Endodermal cell (in vitro differentiated cells): ENCODE results near the gene ODAD3. TPM values are rescaled to one million over a fixed set of nuclear protein-coding genes. Genes with fewer than 3 reads are reported as not detected.
"Not testable (repeated sequence)": the region's sequence is repeated elsewhere in the genome, so short reads cannot be mapped to it uniquely, and the experiment has no call there.

ENCODE experiments used
- DNase-seq: peaks from one replicate; pipeline ENCODE4 v3.0.0-alpha.2; 2017
- H3K27ac ChIP-seq: 2 replicates; pipeline ENCODE4 v1.5.1; 2013; ENCODE audit warnings: mild to moderate bottlenecking, low read depth, low read length, moderate library complexity
- H3K27me3 ChIP-seq: 2 replicates; pipeline ENCODE4 v1.6.1; 2013; ENCODE audit warnings: mild to moderate bottlenecking, low read length, moderate library complexity; ENCODE audit not compliant: insufficient read depth, control insufficient read depth, poor library complexity, severe bottlenecking
- H3K36me3 ChIP-seq: 2 replicates; pipeline ENCODE4 v1.7.0; 2013; ENCODE audit warnings: mild to moderate bottlenecking, low read length, moderate library complexity; ENCODE audit not compliant: control insufficient read depth, insufficient read depth
- H3K4me1 ChIP-seq: one replicate; pipeline ENCODE4 v1.7.0; 2013; ENCODE audit warnings: low read length; ENCODE audit not compliant: control insufficient read depth, insufficient read depth
- H3K4me3 ChIP-seq: 2 replicates; pipeline ENCODE4 v1.5.1; 2013; ENCODE audit warnings: mild to moderate bottlenecking, low read length, moderate library complexity
- H3K9ac ChIP-seq: 2 replicates; pipeline ENCODE4 v1.6.1; 2013; ENCODE audit warnings: mild to moderate bottlenecking, low read length, moderate library complexity; ENCODE audit not compliant: poor library complexity, severe bottlenecking; ENCODE audit errors: extremely low read depth
- H3K9me3 ChIP-seq: 2 replicates; pipeline ENCODE4 v1.6.1; 2013; ENCODE audit warnings: mild to moderate bottlenecking, low read length, moderate library complexity; ENCODE audit not compliant: control insufficient read depth
- H3K27ac Mint-ChIP-seq: 2 replicates; pipeline ENCODE4 v1.8.0; 2020; ENCODE audit warnings: mixed read lengths
- H3K27me3 Mint-ChIP-seq: 2 replicates; pipeline ENCODE4 v1.8.0; 2021; ENCODE audit warnings: mild to moderate bottlenecking, mixed read lengths; ENCODE audit not compliant: insufficient read depth
- H3K36me3 Mint-ChIP-seq: 2 replicates; pipeline ENCODE4 v1.8.0; 2020; ENCODE audit warnings: low read depth, mixed read lengths
- H3K4me1 Mint-ChIP-seq: 2 replicates; pipeline ENCODE4 v1.8.0; 2020; ENCODE audit warnings: mixed read lengths
- H3K4me3 Mint-ChIP-seq: 2 replicates; pipeline ENCODE4 v1.8.0; 2020; ENCODE audit warnings: mild to moderate bottlenecking, moderate library complexity, mixed read lengths
- H3K9me3 Mint-ChIP-seq: 2 replicates; pipeline ENCODE4 v1.8.0; 2020; ENCODE audit warnings: mild to moderate bottlenecking, mixed read lengths
- WGBS, 2 experiments: methylation state at CpG; one replicate each; pipeline versions ENCODE4 v1.1.5 to v1.1.7; 2013; ENCODE audit warnings: missing lambda C conversion rate in 2 of 2, mixed read lengths in 1 of 2; ENCODE audit not compliant: insufficient coverage in 1 of 2, insufficient read length in 1 of 2; 5-methylcytosine and 5-hydroxymethylcytosine counted together
- total RNA-seq, 2 donors: library from RNA; stranded (reverse); fragmentation: NEBNext Ultra II Directional in 1 of 2; extraction: Animal tissue kit (Norgen Biotek cat#: 25700) in 1 of 2; gene quantifications; 2 replicates in 1 of 2; 3 replicates in 1 of 2; pipeline ENCODE4 v1.2.1, GENCODE V29; 2021
- TF ChIP-seq, protein P1 (sequence below): fragments of 200-600 bp; sonication (generic); conservative IDR thresholded peaks from 2 replicates; pipeline ENCODE4 v1.5.0; 2021; ENCODE audit warnings: antibody characterized with exemption, mild to moderate bottlenecking

The ODAD3 gene
- total RNA-seq, 2 donors from 2014 or later, result 0.88 to 2.4 TPM

DNA sequence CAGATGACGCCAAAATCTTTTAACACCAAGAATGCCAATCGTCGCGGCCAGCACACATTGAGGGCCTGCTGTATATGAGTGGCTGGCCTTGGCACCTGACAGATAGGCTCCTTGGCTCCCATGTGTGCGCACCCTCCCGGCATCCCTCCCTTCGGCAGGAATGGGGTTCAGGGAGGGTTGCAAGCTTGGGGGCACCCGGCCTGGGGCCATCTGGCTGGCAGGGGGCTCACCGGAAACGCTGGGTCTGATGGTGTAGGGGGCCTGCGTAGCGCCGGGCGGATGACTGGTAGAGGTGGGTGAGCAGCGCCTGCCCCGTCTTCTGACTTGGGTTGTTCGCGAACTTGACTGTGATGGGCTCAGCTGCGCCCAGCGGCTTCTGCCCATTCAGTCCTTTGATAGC lies 22.9 kb upstream of the ODAD3 start:
- H3K9ac ChIP-seq, result no peak overlapping the region
- no peaks in the 10 kb centered on the region for H3K27me3 Mint-ChIP-seq
- H3K4me1 Mint-ChIP-seq, result no peaks in the 10 kb centered on the region
- no peaks in the 10 kb centered on the region for H3K4me1 ChIP-seq
- no peak overlapping the region for H3K4me3 ChIP-seq
- no peaks in the 10 kb centered on the region for H3K36me3 ChIP-seq
- TF ChIP-seq, protein P1, sequence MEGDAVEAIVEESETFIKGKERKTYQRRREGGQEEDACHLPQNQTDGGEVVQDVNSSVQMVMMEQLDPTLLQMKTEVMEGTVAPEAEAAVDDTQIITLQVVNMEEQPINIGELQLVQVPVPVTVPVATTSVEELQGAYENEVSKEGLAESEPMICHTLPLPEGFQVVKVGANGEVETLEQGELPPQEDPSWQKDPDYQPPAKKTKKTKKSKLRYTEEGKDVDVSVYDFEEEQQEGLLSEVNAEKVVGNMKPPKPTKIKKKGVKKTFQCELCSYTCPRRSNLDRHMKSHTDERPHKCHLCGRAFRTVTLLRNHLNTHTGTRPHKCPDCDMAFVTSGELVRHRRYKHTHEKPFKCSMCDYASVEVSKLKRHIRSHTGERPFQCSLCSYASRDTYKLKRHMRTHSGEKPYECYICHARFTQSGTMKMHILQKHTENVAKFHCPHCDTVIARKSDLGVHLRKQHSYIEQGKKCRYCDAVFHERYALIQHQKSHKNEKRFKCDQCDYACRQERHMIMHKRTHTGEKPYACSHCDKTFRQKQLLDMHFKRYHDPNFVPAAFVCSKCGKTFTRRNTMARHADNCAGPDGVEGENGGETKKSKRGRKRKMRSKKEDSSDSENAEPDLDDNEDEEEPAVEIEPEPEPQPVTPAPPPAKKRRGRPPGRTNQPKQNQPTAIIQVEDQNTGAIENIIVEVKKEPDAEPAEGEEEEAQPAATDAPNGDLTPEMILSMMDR, result no peak
- 93 to 96% methylated on average over 13 to 20 of the region's 20 CpGs for WGBS, 2 experiments
- H3K9me3 Mint-ChIP-seq, result no peaks in the 10 kb centered on the region
- no peak overlapping the region for H3K27ac ChIP-seq
- H3K9me3 ChIP-seq, result no peaks in the 10 kb centered on the region
- no peak overlapping the region for H3K27ac Mint-ChIP-seq
- no peaks in the 10 kb centered on the region for H3K36me3 Mint-ChIP-seq
- DNase-seq, result no peak
- H3K27me3 ChIP-seq, result no peaks in the 10 kb centered on the region
- no peak overlapping the region for H3K4me3 Mint-ChIP-seq

DNA sequence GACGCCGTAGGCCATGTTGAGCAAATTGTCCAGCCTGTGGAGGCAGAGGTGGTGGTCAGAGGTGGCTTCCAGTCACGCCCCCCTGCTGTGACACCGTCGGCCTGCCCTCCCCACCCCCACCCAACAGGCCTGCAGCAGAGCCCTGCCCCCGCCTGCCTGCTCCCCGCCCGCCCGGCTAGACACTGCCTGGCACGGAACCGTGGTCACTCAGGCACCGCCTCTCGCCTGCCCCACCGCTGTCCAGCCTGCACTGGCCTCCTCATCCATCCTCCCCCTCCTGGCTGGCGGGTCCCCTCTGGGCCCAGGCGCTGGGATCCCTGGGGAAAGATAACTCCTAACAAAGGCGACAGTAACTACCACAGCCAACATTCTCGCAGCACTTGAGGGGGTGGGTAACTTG lies 22.2 kb upstream of the ODAD3 start:
- Histone ChIP-seq H3K36me3 (no peaks in the 10 kb centered on the region), H3K9me3 (no peaks in the 10 kb centered on the region), H3K27ac (no peak overlapping the region), H3K9ac (no peak overlapping the region), H3K4me3 (no peak overlapping the region), H3K27me3 (no peaks in the 10 kb centered on the region), H3K4me1 (no peaks in the 10 kb centered on the region)
- no peak overlapping the region for H3K4me3 Mint-ChIP-seq
- TF ChIP-seq, protein P1, result no peak
- peaks cover 4% of the 10 kb centered on the region for H3K4me1 Mint-ChIP-seq
- H3K36me3 Mint-ChIP-seq, result no peaks in the 10 kb centered on the region
- no peaks in the 10 kb centered on the region for H3K9me3 Mint-ChIP-seq
- 55 to 70% methylated on average over 6 to 18 of the region's 18 CpGs for WGBS, 2 experiments
- no peak overlapping the region for H3K27ac Mint-ChIP-seq
- no peaks in the 10 kb centered on the region for H3K27me3 Mint-ChIP-seq
- DNase-seq, result peak; percentile 60

DNA sequence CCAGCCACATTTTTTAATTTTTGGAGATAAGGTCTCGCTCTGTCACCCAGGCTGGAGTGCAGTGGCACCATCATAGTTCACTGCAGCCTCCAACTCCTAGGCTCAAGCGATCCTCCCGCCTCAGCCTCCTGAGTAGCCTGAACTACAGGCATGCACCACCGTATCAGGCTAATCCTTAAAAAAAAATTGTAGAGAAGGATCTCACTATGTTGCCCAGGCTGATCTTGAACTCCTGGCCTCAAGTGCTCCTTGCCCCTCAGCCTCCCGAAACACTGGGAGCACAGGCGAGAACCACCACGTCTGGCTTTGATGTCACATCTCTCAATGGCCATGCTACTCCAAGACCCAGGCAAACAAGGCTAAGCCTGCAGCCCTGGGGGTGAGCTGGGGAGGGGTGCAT lies 21.7 kb upstream of the ODAD3 start:
- H3K4me1 Mint-ChIP-seq, result peaks cover 4% of the 10 kb centered on the region
- no peak for DNase-seq
- no peaks in the 10 kb centered on the region for H3K4me1 ChIP-seq
- no peaks in the 10 kb centered on the region for H3K9me3 Mint-ChIP-seq
- no peaks in the 10 kb centered on the region for H3K36me3 ChIP-seq
- H3K27ac Mint-ChIP-seq, result no peak overlapping the region
- no peak overlapping the region for H3K9ac ChIP-seq
- H3K4me3 ChIP-seq, result no peak overlapping the region
- no peaks in the 10 kb centered on the region for H3K27me3 ChIP-seq
- TF ChIP-seq, protein P1, result no peak
- no peaks in the 10 kb centered on the region for H3K27me3 Mint-ChIP-seq
- no peaks in the 10 kb centered on the region for H3K9me3 ChIP-seq
- WGBS, 2 experiments, result 80 to 90% methylated on average over 7 of the region's 7 CpGs
- H3K4me3 Mint-ChIP-seq, result no peak overlapping the region
- no peaks in the 10 kb centered on the region for H3K36me3 Mint-ChIP-seq
- H3K27ac ChIP-seq, result no peak overlapping the region

DNA sequence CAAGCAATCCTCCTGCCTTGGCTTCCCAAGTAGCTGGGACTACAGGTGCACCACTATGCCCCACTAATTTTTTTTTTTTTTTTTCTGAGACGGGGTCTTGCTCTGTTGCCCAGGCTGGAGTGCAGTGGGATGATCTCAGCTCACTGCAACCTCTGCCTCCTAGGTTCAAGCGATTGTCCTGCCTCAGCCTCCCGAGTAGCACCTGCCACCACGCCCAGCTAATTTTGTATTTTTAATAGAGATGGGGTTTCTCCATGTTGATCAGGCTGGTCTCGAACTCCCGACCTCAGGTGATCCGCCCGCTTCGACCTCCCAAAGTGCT lies 20.3 kb upstream of the ODAD3 start:
- not testable (repeated sequence) for H3K4me1 Mint-ChIP-seq, H3K27ac ChIP-seq, H3K4me3 Mint-ChIP-seq, H3K4me1 ChIP-seq, H3K27me3 Mint-ChIP-seq, H3K9ac ChIP-seq, H3K27ac Mint-ChIP-seq, DNase-seq, H3K9me3 Mint-ChIP-seq, H3K36me3 ChIP-seq, H3K4me3 ChIP-seq, H3K9me3 ChIP-seq, H3K36me3 Mint-ChIP-seq, H3K27me3 ChIP-seq
- 97 to 100% methylated on average over 7 to 9 of the region's 9 CpGs for WGBS, 2 experiments
